Measurements from ENCODE around the gene HSDL1.

Gene HSDL1

GRCh38 chr16:84183572-84183875 lies 38.5 kb upstream of the HSDL1 start:
- Histone ChIP-seq H2BK120ac (ENCODE audit: insufficient read depth, low read length, poor library complexity) (no peak overlapping the region), H4K91ac (ENCODE audit: low read depth, low read length) (no peak overlapping the region), H2AFZ (ENCODE audit: insufficient read depth, low read length, poor library complexity) (no peak overlapping the region), H3K14ac (ENCODE audit: low read length) (no peak overlapping the region), H2BK12ac (ENCODE audit: low read length) (no peak overlapping the region), H3K18ac (ENCODE audit: low read length) (peak overlapping the region; percentile 6), H3K4me1 (ENCODE audit: control insufficient read depth in 1 of 2, insufficient read depth in 2 of 2, low read length in 2 of 2) (peaks cover 4% of the 10 kb centered on the region in 2 experiments), H3K79me1 (ENCODE audit: low read length) (peaks cover 3% of the 10 kb centered on the region), H3K4ac (ENCODE audit: low read depth, low read length) (no peak overlapping the region), H3K4me2 (ENCODE audit: low read length) (no peak overlapping the region), H4K12ac (ENCODE audit: low read depth, low read length) (no peak overlapping the region), H4K8ac (ENCODE audit: low read depth, low read length) (no peak overlapping the region), H3K9me3 (ENCODE audit: insufficient read depth, low read depth, low read length) (no peaks in the 10 kb centered on the region), H3K4me3 (ENCODE audit: low read depth, low read length) (no peak overlapping the region), H3K23ac (ENCODE audit: low read length) (no peak overlapping the region), H2AK5ac (ENCODE audit: low read length) (no peak overlapping the region), H3K79me2 (ENCODE audit: control insufficient read depth, insufficient read depth, low read length, poor library complexity) (peaks cover 4% of the 10 kb centered on the region), H2BK5ac (ENCODE audit: low read depth, low read length, poor library complexity) (no peak overlapping the region), H3K36me3 (ENCODE audit: control insufficient read depth in 1 of 2, insufficient read depth in 2 of 2, low read length in 2 of 2) (peaks cover 61 to 64% of the 10 kb centered on the region in 2 experiments), H3K27ac (ENCODE audit: low read depth, low read length) (no peak overlapping the region), H3K27me3 (ENCODE audit: insufficient read depth, low read length) (no peaks in the 10 kb centered on the region), H3K9ac (ENCODE audit: low read length) (no peak overlapping the region)
- DNase-seq = no peak
- WGBS (ENCODE audit: extremely low coverage, insufficient coverage, insufficient read length) = no CpG with 5 or more reads among the region's 5 CpGs

- Histone ChIP-seq H2BK5ac (ENCODE audit: low read depth, low read length, poor library complexity) (no peak overlapping the region), H3K18ac (ENCODE audit: low read length) (peak overlapping the region; percentile 6), H3K27ac (ENCODE audit: low read depth, low read length) (no peak overlapping the region), H2AK5ac (ENCODE audit: low read length) (no peak overlapping the region), H2BK120ac (ENCODE audit: insufficient read depth, low read length, poor library complexity) (no peak overlapping the region), H3K9me3 (ENCODE audit: insufficient read depth, low read depth, low read length) (no peaks in the 10 kb centered on the region), H3K23ac (ENCODE audit: low read length) (no peak overlapping the region), H4K8ac (ENCODE audit: low read depth, low read length) (no peak overlapping the region), H2BK12ac (ENCODE audit: low read length) (no peak overlapping the region), H3K4me3 (ENCODE audit: low read depth, low read length) (no peak overlapping the region), H2AFZ (ENCODE audit: insufficient read depth, low read length, poor library complexity) (no peak overlapping the region), H3K27me3 (ENCODE audit: insufficient read depth, low read length) (no peaks in the 10 kb centered on the region), H3K9ac (ENCODE audit: low read length) (no peak overlapping the region), H3K4ac (ENCODE audit: low read depth, low read length) (no peak overlapping the region), H3K79me2 (ENCODE audit: control insufficient read depth, insufficient read depth, low read length, poor library complexity) (peaks cover 4% of the 10 kb centered on the region), H3K14ac (ENCODE audit: low read length) (no peak overlapping the region), H3K4me1 (ENCODE audit: control insufficient read depth in 1 of 2, insufficient read depth in 2 of 2, low read length in 2 of 2) (peaks cover 9% of the 10 kb centered on the region in 2 experiments), H3K36me3 (ENCODE audit: control insufficient read depth in 1 of 2, insufficient read depth in 2 of 2, low read length in 2 of 2) (peaks cover 66 to 70% of the 10 kb centered on the region in 2 experiments), H3K79me1 (ENCODE audit: low read length) (peaks cover 5% of the 10 kb centered on the region), H4K12ac (ENCODE audit: low read depth, low read length) (no peak overlapping the region), H3K4me2 (ENCODE audit: low read length) (no peak overlapping the region), H4K91ac (ENCODE audit: low read depth, low read length) (no peak overlapping the region)
- DNase-seq = no peak
- no CpG with 5 or more reads among the region's 26 CpGs for WGBS (ENCODE audit: extremely low coverage, insufficient coverage, insufficient read length)
Observed at GRCh38 chr16:84182680-84183571, 37.9 kb upstream of the HSDL1 start.

GRCh38 chr16:84182104-84182503 lies 37.1 kb upstream of the HSDL1 start:
- peaks cover 4% of the 10 kb centered on the region for H3K79me2 ChIP-seq (ENCODE audit: control insufficient read depth, insufficient read depth, low read length, poor library complexity)
- H3K9me3 ChIP-seq (ENCODE audit: insufficient read depth, low read depth, low read length) = no peaks in the 10 kb centered on the region
- H2AK5ac ChIP-seq (ENCODE audit: low read length) = no peak overlapping the region
- no peak overlapping the region for H3K4ac ChIP-seq (ENCODE audit: low read depth, low read length)
- no peak overlapping the region for H2AFZ ChIP-seq (ENCODE audit: insufficient read depth, low read length, poor library complexity)
- no peak overlapping the region for H2BK120ac ChIP-seq (ENCODE audit: insufficient read depth, low read length, poor library complexity)
- H3K36me3 ChIP-seq (ENCODE audit: control insufficient read depth in 1 of 2, insufficient read depth in 2 of 2, low read length in 2 of 2) = peaks cover 66 to 70% of the 10 kb centered on the region in 2 experiments
- H2BK5ac ChIP-seq (ENCODE audit: low read depth, low read length, poor library complexity) = no peak overlapping the region
- H3K27ac ChIP-seq (ENCODE audit: low read depth, low read length) = no peak overlapping the region
- H3K4me3 ChIP-seq (ENCODE audit: low read depth, low read length) = no peak overlapping the region
- no peak overlapping the region for H3K4me2 ChIP-seq (ENCODE audit: low read length)
- H3K27me3 ChIP-seq (ENCODE audit: insufficient read depth, low read length) = no peaks in the 10 kb centered on the region
- peaks cover 5% of the 10 kb centered on the region for H3K79me1 ChIP-seq (ENCODE audit: low read length)
- no peak for DNase-seq
- no peak overlapping the region for H4K12ac ChIP-seq (ENCODE audit: low read depth, low read length)
- peaks cover 13 to 14% of the 10 kb centered on the region in 2 experiments for H3K4me1 ChIP-seq (ENCODE audit: control insufficient read depth in 1 of 2, insufficient read depth in 2 of 2, low read length in 2 of 2)
- no peak overlapping the region for H2BK12ac ChIP-seq (ENCODE audit: low read length)
- H3K18ac ChIP-seq (ENCODE audit: low read length) = no peak overlapping the region
- no peak overlapping the region for H3K23ac ChIP-seq (ENCODE audit: low read length)
- H4K8ac ChIP-seq (ENCODE audit: low read depth, low read length) = no peak overlapping the region
- no peak overlapping the region for H4K91ac ChIP-seq (ENCODE audit: low read depth, low read length)
- WGBS (ENCODE audit: extremely low coverage, insufficient coverage, insufficient read length) = no CpG with 5 or more reads among the region's 18 CpGs
- no peak overlapping the region for H3K9ac ChIP-seq (ENCODE audit: low read length)
- H3K14ac ChIP-seq (ENCODE audit: low read length) = no peak overlapping the region

DNA sequence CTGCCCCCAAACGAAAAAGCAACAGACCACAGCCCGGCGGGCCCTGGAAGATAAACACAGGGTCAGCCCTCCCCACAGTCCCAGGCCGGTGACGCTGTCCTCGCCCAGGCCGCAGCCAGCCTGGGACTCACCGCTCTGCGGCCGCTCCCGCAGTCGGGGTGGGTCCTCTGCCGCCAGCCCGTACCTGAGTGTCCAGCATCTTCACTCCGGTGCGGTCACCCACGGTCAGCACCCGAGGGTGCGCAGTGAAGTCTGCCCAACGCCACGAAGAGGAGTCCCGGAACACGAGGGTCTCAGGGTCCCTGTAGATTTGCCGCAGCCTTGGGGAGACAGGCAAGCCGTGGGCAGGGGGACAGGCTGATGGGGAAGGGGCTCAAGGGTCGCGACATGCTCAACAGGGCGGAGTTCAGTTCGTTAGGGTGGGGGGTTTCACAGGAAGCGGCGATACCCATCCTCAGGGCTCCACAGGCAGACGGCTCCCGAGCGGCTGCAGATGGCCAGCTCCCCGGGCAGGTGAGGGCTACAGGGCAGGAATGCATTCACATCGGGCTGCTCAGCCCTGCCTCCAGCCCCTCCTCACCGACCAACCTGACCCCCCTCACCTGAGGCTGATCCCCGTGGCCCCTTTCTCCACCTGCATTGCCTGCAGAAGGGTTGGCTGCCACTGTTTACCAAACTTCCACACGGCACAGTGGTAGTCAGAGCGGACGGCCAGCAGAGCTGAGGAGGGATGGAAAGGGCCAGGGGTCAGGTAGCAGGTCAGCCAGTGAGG lies 36.4 kb upstream of the HSDL1 start:
- H2AFZ ChIP-seq (ENCODE audit: insufficient read depth, low read length, poor library complexity) = no peak overlapping the region
- no peak overlapping the region for H3K27ac ChIP-seq (ENCODE audit: low read depth, low read length)
- WGBS (ENCODE audit: extremely low coverage, insufficient coverage, insufficient read length) = no CpG with 5 or more reads among the region's 41 CpGs
- H4K8ac ChIP-seq (ENCODE audit: low read depth, low read length) = no peak overlapping the region
- H3K4me3 ChIP-seq (ENCODE audit: low read depth, low read length) = no peak overlapping the region
- H3K79me2 ChIP-seq (ENCODE audit: control insufficient read depth, insufficient read depth, low read length, poor library complexity) = peaks cover 3% of the 10 kb centered on the region
- no peak overlapping the region for H2BK5ac ChIP-seq (ENCODE audit: low read depth, low read length, poor library complexity)
- no peak overlapping the region for H3K18ac ChIP-seq (ENCODE audit: low read length)
- no peak overlapping the region for H2BK120ac ChIP-seq (ENCODE audit: insufficient read depth, low read length, poor library complexity)
- no peak overlapping the region for H4K12ac ChIP-seq (ENCODE audit: low read depth, low read length)
- H3K4me2 ChIP-seq (ENCODE audit: low read length) = no peak overlapping the region
- H3K23ac ChIP-seq (ENCODE audit: low read length) = no peak overlapping the region
- peaks cover 6% of the 10 kb centered on the region for H3K79me1 ChIP-seq (ENCODE audit: low read length)
- no peak overlapping the region for H4K91ac ChIP-seq (ENCODE audit: low read depth, low read length)
- no peak overlapping the region for H3K9ac ChIP-seq (ENCODE audit: low read length)
- no peak overlapping the region for H2AK5ac ChIP-seq (ENCODE audit: low read length)
- no peak overlapping the region for H3K14ac ChIP-seq (ENCODE audit: low read length)
- no peak for DNase-seq
- peaks cover 19% of the 10 kb centered on the region in 2 experiments for H3K4me1 ChIP-seq (ENCODE audit: control insufficient read depth in 1 of 2, insufficient read depth in 2 of 2, low read length in 2 of 2)
- H3K36me3 ChIP-seq (ENCODE audit: control insufficient read depth in 1 of 2, insufficient read depth in 2 of 2, low read length in 2 of 2) = peaks cover 66 to 70% of the 10 kb centered on the region in 2 experiments
- H3K4ac ChIP-seq (ENCODE audit: low read depth, low read length) = no peak overlapping the region
- H3K9me3 ChIP-seq (ENCODE audit: insufficient read depth, low read depth, low read length) = no peaks in the 10 kb centered on the region
- H2BK12ac ChIP-seq (ENCODE audit: low read length) = no peak overlapping the region
- no peaks in the 10 kb centered on the region for H3K27me3 ChIP-seq (ENCODE audit: insufficient read depth, low read length)

Data from trophoblast cell (in vitro differentiated cells and primary cell).